Thyroid gland (tissue), 4 donors: ENCODE measurements around the gene MARCHF11. TPM values are rescaled to one million over a fixed set of nuclear protein-coding genes. Genes with fewer than 3 reads are reported as not detected.

Source experiments
- DNase-seq, 2 donors: peaks; one replicate each; pipeline ENCODE4 v3.0.0-alpha.2; 2019
- H3K27ac ChIP-seq, 3 donors: fragments of 200-600 bp; sonication (generic); 1 replicate in 2 of 3; 2 replicates in 1 of 3; pipeline ENCODE4 v1.5.1; 2016 to 2019; ENCODE audit warnings: mild to moderate bottlenecking in 1 of 3, moderate library complexity in 1 of 3
- H3K27me3 ChIP-seq: fragments of 200-600 bp; sonication (generic); one replicate; pipeline ENCODE4 v1.5.1; 2019
- H3K36me3 ChIP-seq, 2 donors: fragments of 200-600 bp; sonication (generic); one replicate each; pipeline ENCODE4 v1.5.1; 2016 to 2019
- H3K4me1 ChIP-seq, 2 donors: fragments of 200-600 bp; sonication (generic); one replicate each; pipeline ENCODE4 v1.5.1; 2017 to 2019
- H3K4me3 ChIP-seq, 3 donors: fragments of 200-600 bp; sonication (generic); replicated peaks in 1 of 3; 1 replicate in 2 of 3; 2 replicates in 1 of 3; pipeline ENCODE4 v1.5.1; 2016; ENCODE audit warnings: mild to moderate bottlenecking in 1 of 3
- H3K9me3 ChIP-seq: fragments of 200-600 bp; sonication (generic); one replicate; pipeline ENCODE4 v1.5.1; 2017
- POLR2A ChIP-seq, 2 donors: fragments of 450-650 bp; IDR thresholded peaks; one replicate each; pipeline ENCODE4 v1.6.1; 2017; ENCODE audit warnings: antibody characterized with exemption in 2 of 2, mild to moderate bottlenecking in 2 of 2, moderate library complexity in 1 of 2
- WGBS, 2 donors: methylation state at CpG; one replicate each; pipeline ENCODE4 v1.1.5; 2017; 5-methylcytosine and 5-hydroxymethylcytosine counted together
- intact Hi-C: fragments of 100-400 bp; cut with DNase I; formaldehyde crosslinking; loops from one replicate; pipeline ENCODE4 v1.15.1; 2023
- total RNA-seq, 4 donors: library from RNA; depleted of rRNA; stranded (reverse); fragments of >200 nt; gene quantifications; one replicate each; pipeline ENCODE4 v1.2.3, GENCODE V29; 2016
- TF ChIP-seq, protein P1 (sequence below), 6 experiments: fragments of 200-600 bp in 3 of 6; fragments of 450-650 bp in 3 of 6; sonication (generic) in 3 of 6; IDR thresholded peaks; one replicate each; pipeline ENCODE4 v1.5.1; 2016 to 2019; ENCODE audit warnings: antibody characterized with exemption in 6 of 6, mild to moderate bottlenecking in 2 of 6, inconsistent platforms in 1 of 6, moderate library complexity in 1 of 6

MARCHF11 gene
- total RNA-seq, 4 donors from 2014 or later = 0.27 TPM; not detected in 3

DNA sequence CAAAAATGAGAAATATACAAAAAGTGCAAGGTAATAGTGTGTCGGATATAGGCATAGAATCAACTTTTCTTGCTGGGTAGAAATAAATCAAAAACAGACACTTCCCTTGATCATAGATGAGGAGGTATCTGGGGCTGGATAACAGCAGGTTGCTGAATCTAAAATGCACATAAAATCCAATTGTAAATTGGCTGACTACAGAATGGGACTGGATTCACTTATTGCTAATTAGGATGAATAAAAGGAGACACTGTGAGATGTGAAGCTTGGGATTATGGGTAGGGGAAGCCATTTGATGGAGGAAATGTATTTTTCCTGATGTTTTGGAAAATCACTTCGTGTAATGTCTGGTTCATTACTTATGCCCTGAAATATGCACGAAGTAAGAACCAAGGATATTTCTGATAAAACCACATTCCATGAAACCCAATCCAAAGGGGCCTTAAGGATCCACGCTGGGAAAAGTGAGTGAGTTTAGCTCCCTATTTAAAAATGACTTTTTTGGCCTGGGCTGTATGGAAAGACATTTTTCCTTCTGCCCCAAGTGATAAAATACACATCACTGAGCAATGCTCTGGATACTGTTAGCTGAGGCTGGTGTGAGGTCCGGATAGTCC, 136.1 kb downstream of the MARCHF11 start:
- Histone ChIP-seq H3K4me3 (no peak overlapping the region), H3K4me1 (no peaks in the 10 kb centered on the region), H3K27me3 (no peaks in the 10 kb centered on the region), H3K36me3 (no peaks in the 10 kb centered on the region), H3K27ac (no peak overlapping the region), H3K9me3 (no peaks in the 10 kb centered on the region)
- intact Hi-C loops = no loop called here
- 76 to 80% methylated on average over 5 of the region's 5 CpGs for WGBS, 2 donors
- TF ChIP-seq POLR2A (IDR thresholded peaks at IDR 0.05) = no peak
- TF ChIP-seq, protein P1, sequence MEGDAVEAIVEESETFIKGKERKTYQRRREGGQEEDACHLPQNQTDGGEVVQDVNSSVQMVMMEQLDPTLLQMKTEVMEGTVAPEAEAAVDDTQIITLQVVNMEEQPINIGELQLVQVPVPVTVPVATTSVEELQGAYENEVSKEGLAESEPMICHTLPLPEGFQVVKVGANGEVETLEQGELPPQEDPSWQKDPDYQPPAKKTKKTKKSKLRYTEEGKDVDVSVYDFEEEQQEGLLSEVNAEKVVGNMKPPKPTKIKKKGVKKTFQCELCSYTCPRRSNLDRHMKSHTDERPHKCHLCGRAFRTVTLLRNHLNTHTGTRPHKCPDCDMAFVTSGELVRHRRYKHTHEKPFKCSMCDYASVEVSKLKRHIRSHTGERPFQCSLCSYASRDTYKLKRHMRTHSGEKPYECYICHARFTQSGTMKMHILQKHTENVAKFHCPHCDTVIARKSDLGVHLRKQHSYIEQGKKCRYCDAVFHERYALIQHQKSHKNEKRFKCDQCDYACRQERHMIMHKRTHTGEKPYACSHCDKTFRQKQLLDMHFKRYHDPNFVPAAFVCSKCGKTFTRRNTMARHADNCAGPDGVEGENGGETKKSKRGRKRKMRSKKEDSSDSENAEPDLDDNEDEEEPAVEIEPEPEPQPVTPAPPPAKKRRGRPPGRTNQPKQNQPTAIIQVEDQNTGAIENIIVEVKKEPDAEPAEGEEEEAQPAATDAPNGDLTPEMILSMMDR (IDR thresholded peaks at IDR 0.05) = no peak
- no peak for DNase-seq

DNA sequence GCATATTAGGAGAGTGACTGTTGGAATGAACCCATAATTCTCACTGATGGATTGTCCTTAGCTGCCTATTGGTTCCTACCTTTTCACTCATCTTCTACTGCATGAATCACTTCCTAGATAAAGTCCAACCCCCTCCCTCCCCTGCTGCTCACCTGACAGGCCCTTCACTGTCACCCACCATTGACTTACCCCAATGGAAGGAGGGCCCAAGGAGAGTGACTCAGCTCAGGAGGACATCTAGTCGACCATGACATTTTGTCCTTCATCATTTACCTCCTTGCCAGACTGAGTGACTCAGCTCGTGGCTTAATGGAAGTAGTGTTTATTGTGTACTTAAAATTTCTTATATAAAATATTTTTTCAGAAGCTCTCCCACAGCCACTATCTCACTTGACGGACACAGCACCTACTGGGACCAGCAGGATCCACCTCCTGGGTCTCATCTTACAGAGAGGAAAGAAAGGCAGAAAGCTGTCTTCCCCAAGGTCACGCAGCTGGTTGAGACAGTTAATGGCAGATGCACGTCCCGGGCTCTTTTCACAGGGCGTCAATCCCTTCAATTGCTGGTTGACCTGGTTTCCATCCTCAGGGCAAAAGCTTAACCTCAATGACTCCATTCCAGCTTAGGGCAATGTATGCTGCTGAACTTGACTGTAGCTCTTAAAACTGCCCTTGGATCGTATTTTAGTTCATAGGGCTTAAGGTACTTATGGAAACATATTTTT, 142.3 kb downstream of the MARCHF11 start:
- Histone ChIP-seq H3K27ac (no peak overlapping the region), H3K4me3 (no peak overlapping the region), H3K4me1 (no peaks in the 10 kb centered on the region), H3K36me3 (no peaks in the 10 kb centered on the region), H3K9me3 (no peaks in the 10 kb centered on the region), H3K27me3 (no peaks in the 10 kb centered on the region)
- TF ChIP-seq, protein P1 (IDR thresholded peaks at IDR 0.05) = no peak
- intact Hi-C loops = no loop called here
- 88 to 90% methylated on average over 8 of the region's 8 CpGs for WGBS, 2 donors
- DNase-seq = no peak

DNA sequence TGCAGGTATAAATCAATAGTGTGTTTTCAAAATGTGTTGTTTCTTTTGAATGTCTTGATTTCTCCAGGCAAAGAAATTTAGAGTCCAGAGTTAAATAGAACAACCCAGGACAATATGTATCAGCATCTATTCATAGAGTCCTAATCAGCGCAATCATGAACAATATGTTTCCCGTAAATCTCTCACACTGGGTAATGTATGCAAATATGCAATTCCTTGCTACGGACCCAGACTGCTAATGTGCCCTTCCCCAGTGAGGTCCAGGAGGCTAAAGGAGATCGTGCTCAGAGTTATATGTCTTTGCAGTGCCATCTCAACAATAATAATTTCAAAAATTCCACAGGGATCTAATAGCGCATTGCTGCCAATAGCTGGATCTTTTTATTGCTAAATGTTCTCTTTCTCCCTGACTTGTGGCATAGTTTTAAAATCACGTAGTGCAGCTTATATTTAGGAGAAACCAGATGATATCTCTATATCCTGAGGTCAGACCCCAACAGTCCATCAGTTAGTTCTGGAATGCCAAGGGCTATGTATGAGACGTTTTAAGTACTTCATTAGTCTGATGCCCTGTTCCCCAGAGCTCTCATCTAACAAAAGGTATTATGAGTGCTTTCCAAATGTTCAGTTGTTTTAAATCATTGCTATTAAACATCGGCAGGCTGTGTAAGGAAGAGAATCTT, 145.1 kb downstream of the MARCHF11 start:
- no peak for DNase-seq
- H3K4me1 ChIP-seq = no peaks in the 10 kb centered on the region
- no peak overlapping the region for H3K27ac ChIP-seq
- no peak for TF ChIP-seq POLR2A (IDR thresholded peaks at IDR 0.05)
- TF ChIP-seq, protein P1 (IDR thresholded peaks at IDR 0.05) = no peak
- intact Hi-C loops = no loop called here
- H3K27me3 ChIP-seq = no peaks in the 10 kb centered on the region
- 65 to 67% methylated on average over 8 of the region's 8 CpGs for WGBS, 2 donors
- no peaks in the 10 kb centered on the region for H3K9me3 ChIP-seq
- H3K36me3 ChIP-seq = no peaks in the 10 kb centered on the region
- H3K4me3 ChIP-seq = no peak overlapping the region

DNA sequence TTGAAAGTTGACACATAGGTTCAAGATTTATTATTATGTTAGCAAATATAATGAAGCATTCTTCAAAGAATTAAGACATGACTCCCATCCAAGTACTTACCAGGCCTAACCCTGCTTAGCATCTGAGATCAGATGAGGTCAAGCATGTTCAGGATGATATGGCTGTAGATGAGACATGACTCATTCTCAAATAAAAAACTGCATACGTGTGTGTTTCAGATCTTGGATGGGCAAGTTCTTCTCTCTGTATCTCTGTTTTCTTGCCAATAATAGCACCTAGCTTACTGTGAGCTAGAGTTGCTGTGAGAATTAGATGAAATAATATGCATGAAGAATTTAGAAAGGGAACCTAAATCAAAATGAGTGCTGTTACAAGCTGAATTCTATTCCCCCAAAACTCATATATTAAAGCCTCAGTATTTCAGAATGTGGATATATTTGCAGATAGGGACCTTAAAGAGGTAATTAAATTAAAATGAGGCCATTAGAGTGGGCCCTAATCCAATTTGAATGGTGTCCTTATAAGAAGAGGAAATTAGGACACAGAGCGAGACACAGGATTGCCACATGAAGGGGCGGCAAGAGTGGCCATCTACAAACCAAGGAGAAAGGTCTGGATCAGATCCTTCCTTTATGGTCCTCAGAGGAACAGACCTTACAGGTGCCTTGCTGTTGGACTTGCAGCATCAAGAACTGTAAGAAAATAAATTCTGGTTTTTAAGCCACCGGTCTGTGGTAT, 146.2 kb downstream of the MARCHF11 start:
- Histone ChIP-seq H3K27ac (no peak overlapping the region), H3K4me3 (no peak overlapping the region), H3K4me1 (no peaks in the 10 kb centered on the region), H3K27me3 (no peaks in the 10 kb centered on the region), H3K36me3 (no peaks in the 10 kb centered on the region), H3K9me3 (no peaks in the 10 kb centered on the region)
- WGBS, 2 donors = 89 to 93% methylated on average over 4 of the region's 4 CpGs
- DNase-seq = no peak
- intact Hi-C loops = no loop called here
- TF ChIP-seq, protein P1 (IDR thresholded peaks at IDR 0.05) = no peak
- no peak for TF ChIP-seq POLR2A (IDR thresholded peaks at IDR 0.05)
